Upper lobe of right lung (tissue), 1 donor: Measurements from ENCODE around the gene SIRT6. TPM values are rescaled to one million over a fixed set of nuclear protein-coding genes. Genes with fewer than 3 reads are reported as not detected.
"Not testable (repeated sequence)": the region's sequence is repeated elsewhere in the genome, so short reads cannot be mapped to it uniquely, and the experiment has no call there.

Source experiments
- ATAC-seq: fragments of 200-7000 bp; cut with Tn5 transposase; one replicate; pipeline ENCODE4 v1.9.1; 2020; ENCODE audit warnings: mild to moderate bottlenecking, moderate library complexity
- DNase-seq: peaks from one replicate; pipeline ENCODE4 v3.0.0-alpha.2; 2020
- H3K27ac ChIP-seq: fragments of 200-600 bp; one replicate; pipeline ENCODE4 v1.8.0; 2022
- H3K27me3 ChIP-seq: fragments of 200-600 bp; one replicate; pipeline ENCODE4 v1.8.0; 2022; ENCODE audit warnings: mild to moderate bottlenecking
- H3K36me3 ChIP-seq: fragments of 200-600 bp; one replicate; pipeline ENCODE4 v1.8.0; 2022
- H3K4me1 ChIP-seq: fragments of 200-600 bp; one replicate; pipeline ENCODE4 v1.8.0; 2022
- H3K4me3 ChIP-seq: fragments of 200-600 bp; one replicate; pipeline ENCODE4 v1.8.0; 2022; ENCODE audit warnings: mild to moderate bottlenecking
- H3K9me3 ChIP-seq: fragments of 200-600 bp; one replicate; pipeline ENCODE4 v1.8.0; 2022
- CTCF ChIP-seq: fragments of 200-600 bp; IDR thresholded peaks from one replicate; pipeline ENCODE4 v1.8.0; 2022; ENCODE audit warnings: antibody characterized with exemption
- intact Hi-C: fragments of 100-400 bp; cut with DNase I; formaldehyde crosslinking; loops from one replicate; pipeline ENCODE4 v1.11.0; 2022
- total RNA-seq: library from RNA; stranded (reverse); fragmentation: NEBNext Ultra II Directional; extraction: Animal tissue kit (Norgen Biotek cat#: 25700); gene quantifications from one replicate; pipeline ENCODE4 v1.2.1, GENCODE V29; 2021
- donor health status: DM: no; HTN: yes; CAD: no; lungs with severe emphysema.

SIRT6 gene
- total RNA-seq, 1 donor from 2014 or later, result 20.3 TPM

- no peaks in the 10 kb centered on the region for H3K36me3 ChIP-seq
- TF ChIP-seq CTCF, result no peak
- no peaks in the 10 kb centered on the region for H3K9me3 ChIP-seq
- DNase-seq (no peak), ATAC-seq (no peak)
- H3K27ac ChIP-seq, result no peak overlapping the region
- H3K4me1 ChIP-seq, result no peaks in the 10 kb centered on the region
- H3K4me3 ChIP-seq, result no peak overlapping the region
- intact Hi-C loops, result no loop called here
- H3K27me3 ChIP-seq, result peaks cover 60% of the 10 kb centered on the region
Observed at GRCh38 chr19:4197228-4197624, 14.9 kb upstream of the SIRT6 start.

GRCh38 chr19:4196587-4197148 is 14.3 kb upstream of the SIRT6 start:
- DNase-seq, result no peak
- no peak for ATAC-seq
- Histone ChIP-seq H3K4me1 (no peaks in the 10 kb centered on the region), H3K4me3 (no peak overlapping the region), H3K9me3 (no peaks in the 10 kb centered on the region), H3K27me3 (peaks cover 60% of the 10 kb centered on the region), H3K27ac (no peak overlapping the region), H3K36me3 (no peaks in the 10 kb centered on the region)
- no peak for TF ChIP-seq CTCF
- intact Hi-C loops, result no loop called here

GRCh38 chr19:4196009-4196408 is 13.6 kb upstream of the SIRT6 start:
- Histone ChIP-seq H3K4me1 (no peaks in the 10 kb centered on the region), H3K36me3 (no peaks in the 10 kb centered on the region), H3K27me3 (peaks cover 65% of the 10 kb centered on the region), H3K4me3 (no peak overlapping the region), H3K27ac (no peak overlapping the region), H3K9me3 (no peaks in the 10 kb centered on the region)
- no peak for DNase-seq
- intact Hi-C loops, result no loop called here
- ATAC-seq, result no peak
- TF ChIP-seq CTCF, result no peak

- DNase-seq, result no peak
- Histone ChIP-seq H3K4me1 (no peaks in the 10 kb centered on the region), H3K9me3 (no peaks in the 10 kb centered on the region), H3K27me3 (peaks cover 59% of the 10 kb centered on the region), H3K27ac (no peak overlapping the region), H3K36me3 (no peaks in the 10 kb centered on the region), H3K4me3 (no peak overlapping the region)
- ATAC-seq, result no peak
- intact Hi-C loops, result no loop called here
- TF ChIP-seq CTCF, result no peak
Observed at GRCh38 chr19:4194353-4194752, 12.0 kb upstream of the SIRT6 start.

- ATAC-seq, intact Hi-C loops, H3K9me3 ChIP-seq, DNase-seq, H3K27ac ChIP-seq, H3K4me1 ChIP-seq, H3K4me3 ChIP-seq, H3K36me3 ChIP-seq: not testable (repeated sequence)
- peaks cover 41% of the 10 kb centered on the region for H3K27me3 ChIP-seq
Observed at GRCh38 chr19:4192537-4192936, 10.2 kb upstream of the SIRT6 start.

GRCh38 chr19:4189641-4190040 is 7.3 kb upstream of the SIRT6 start:
- Histone ChIP-seq H3K36me3 (no peaks in the 10 kb centered on the region), H3K27me3 (peaks cover 14% of the 10 kb centered on the region), H3K4me1 (no peaks in the 10 kb centered on the region), H3K4me3 (no peak overlapping the region), H3K9me3 (no peaks in the 10 kb centered on the region), H3K27ac (no peak overlapping the region)
- intact Hi-C loops, result no loop called here
- no peak for TF ChIP-seq CTCF
- no peak for DNase-seq
- ATAC-seq, result no peak
